Panc1 (cell line): ENCODE results near the gene IBA57.

Source experiments
- CTCF ChIP-seq: fragments of 450-650 bp; IDR thresholded peaks from 2 replicates; pipeline ENCODE4 v1.5.1; 2017; ENCODE audit warnings: mild to moderate bottlenecking
- POLR2AphosphoS5 ChIP-seq: IDR thresholded peaks from 2 replicates; pipeline ENCODE4 v1.6.1; 2012; ENCODE audit warnings: mild to moderate bottlenecking, low read depth, low read length, moderate library complexity
- REST ChIP-seq, 2 experiments: IDR thresholded peaks; 2 replicates each; pipeline ENCODE4 v1.6.1; 2011 to 2012; ENCODE audit warnings: low read depth in 2 of 2, control low read depth in 1 of 2, low read length in 1 of 2, mild to moderate bottlenecking in 1 of 2, moderate library complexity in 1 of 2; ENCODE audit not compliant: insufficient read depth in 1 of 2
- TCF7L2 ChIP-seq: IDR thresholded peaks from 2 replicates; pipeline ENCODE4 v1.6.1; 2011; ENCODE audit warnings: mild to moderate bottlenecking, low read depth, low read length, inconsistent platforms

GRCh38 chr1:228156515-228156881, 9.1 kb upstream of the IBA57 start:
- no peak for TF ChIP-seq CTCF
- no peak for TF ChIP-seq TCF7L2
- no peak for TF ChIP-seq POLR2AphosphoS5
- no peak for TF ChIP-seq REST (IDR thresholded peaks at IDR 0.05; ENCODE audit: insufficient read depth in 1 of 2, low read depth in 2 of 2, low read length in 1 of 2)
